LNCAP (cell line): ENCODE data around the gene DIPK1B.

ENCODE experiments used
- CTCF ChIP-seq: fragments of 450-650 bp; IDR thresholded peaks from 2 replicates; pipeline ENCODE4 v1.5.1; 2017; ENCODE audit warnings: mild to moderate bottlenecking

DIPK1B gene

GRCh38 chr9:136691316-136692184, 20.8 kb upstream of the DIPK1B start:
- no peak for TF ChIP-seq CTCF

- no peak for TF ChIP-seq CTCF
Observed at GRCh38 chr9:136692185-136693134, 19.9 kb upstream of the DIPK1B start.

GRCh38 chr9:136693135-136693489, 19.3 kb upstream of the DIPK1B start:
- no peak for TF ChIP-seq CTCF

GRCh38 chr9:136693490-136694162, 18.7 kb upstream of the DIPK1B start:
- TF ChIP-seq CTCF: no peak

- TF ChIP-seq CTCF: peak; percentile 85
Observed at GRCh38 chr9:136694163-136694871, 18.1 kb upstream of the DIPK1B start.

GRCh38 chr9:136694872-136695247, 17.5 kb upstream of the DIPK1B start:
- TF ChIP-seq CTCF: no peak

GRCh38 chr9:136695435-136695895, 16.9 kb upstream of the DIPK1B start:
- TF ChIP-seq CTCF: no peak
